Mesendoderm (in vitro differentiated cells): ENCODE data around the gene CD1B.

Source experiments
- DNase-seq: peaks from one replicate; pipeline ENCODE4 v3.0.0; 2013
- H2AK5ac ChIP-seq: 2 replicates; pipeline ENCODE4 v1.6.1; 2013; ENCODE audit warnings: low read length, inconsistent platforms
- H2BK120ac ChIP-seq: 2 replicates; pipeline ENCODE4 v1.6.1; 2013; ENCODE audit warnings: low read depth, mild to moderate bottlenecking, low read length, moderate library complexity, mixed read lengths
- H2BK15ac ChIP-seq: replicated peaks from 2 replicates; pipeline ENCODE4 v1.6.1; 2013; ENCODE audit warnings: low read depth, mild to moderate bottlenecking, moderate library complexity
- H2BK5ac ChIP-seq: 2 replicates; pipeline ENCODE4 v1.6.1; 2013; ENCODE audit warnings: low read length, inconsistent platforms
- H3K18ac ChIP-seq: 2 replicates; pipeline ENCODE4 v1.6.1; 2013; ENCODE audit warnings: mild to moderate bottlenecking, low read length, mixed read lengths
- H3K23ac ChIP-seq: one replicate; pipeline ENCODE4 v1.6.1; 2013; ENCODE audit warnings: low read length
- H3K27ac ChIP-seq: 2 replicates; pipeline ENCODE4 v1.5.1; 2013; ENCODE audit warnings: low read depth, mild to moderate bottlenecking, inconsistent platforms, low read length, moderate library complexity
- H3K27me3 ChIP-seq: 2 replicates; pipeline ENCODE4 v1.6.1; 2013; ENCODE audit warnings: low read length, control low read depth, mild to moderate bottlenecking, inconsistent platforms; ENCODE audit not compliant: insufficient read depth, poor library complexity
- H3K36me3 ChIP-seq: 2 replicates; pipeline ENCODE4 v1.6.1; 2013; ENCODE audit warnings: low read length, inconsistent platforms; ENCODE audit not compliant: control insufficient read depth, insufficient read depth
- H3K4ac ChIP-seq: one replicate; pipeline ENCODE4 v1.6.1; 2013; ENCODE audit warnings: low read depth, mild to moderate bottlenecking, low read length, moderate library complexity
- H3K4me1 ChIP-seq: 2 replicates; pipeline ENCODE4 v1.6.1; 2013; ENCODE audit warnings: low read depth, low read length, inconsistent platforms; ENCODE audit not compliant: control insufficient read depth
- H3K4me2 ChIP-seq: 2 replicates; pipeline ENCODE4 v1.6.1; 2013; ENCODE audit warnings: low read length
- H3K4me3 ChIP-seq: 2 replicates; pipeline ENCODE4 v1.5.1; 2013; ENCODE audit warnings: mild to moderate bottlenecking, low read length
- H3K56ac ChIP-seq: one replicate; pipeline ENCODE4 v1.6.1; 2013; ENCODE audit warnings: low read length
- H3K79me1 ChIP-seq: 2 replicates; pipeline ENCODE4 v1.6.1; 2013; ENCODE audit warnings: low read length, inconsistent platforms
- H3K79me2 ChIP-seq: 2 replicates; pipeline ENCODE4 v1.6.1; 2013; ENCODE audit warnings: mild to moderate bottlenecking, low read length; ENCODE audit not compliant: control insufficient read depth, insufficient read depth
- H3K9ac ChIP-seq: 2 replicates; pipeline ENCODE4 v1.6.1; 2013; ENCODE audit warnings: low read length, inconsistent platforms
- H4K5ac ChIP-seq: one replicate; pipeline ENCODE4 v1.6.1; 2013; ENCODE audit warnings: low read length
- H4K8ac ChIP-seq: one replicate; pipeline ENCODE4 v1.6.1; 2013; ENCODE audit warnings: low read depth, mild to moderate bottlenecking, control low read depth, low read length, moderate library complexity
- WGBS: extraction: QIAGEN DNeasy Blood & Tissue Kit; methylation state at CpG from one replicate; pipeline ENCODE4 v1.1.7; 2013; ENCODE audit warnings: low lambda C conversion rate, missing lambda C conversion rate; ENCODE audit not compliant: insufficient coverage; ENCODE audit errors: extremely low coverage; 5-methylcytosine and 5-hydroxymethylcytosine counted together

The CD1B gene

DNA sequence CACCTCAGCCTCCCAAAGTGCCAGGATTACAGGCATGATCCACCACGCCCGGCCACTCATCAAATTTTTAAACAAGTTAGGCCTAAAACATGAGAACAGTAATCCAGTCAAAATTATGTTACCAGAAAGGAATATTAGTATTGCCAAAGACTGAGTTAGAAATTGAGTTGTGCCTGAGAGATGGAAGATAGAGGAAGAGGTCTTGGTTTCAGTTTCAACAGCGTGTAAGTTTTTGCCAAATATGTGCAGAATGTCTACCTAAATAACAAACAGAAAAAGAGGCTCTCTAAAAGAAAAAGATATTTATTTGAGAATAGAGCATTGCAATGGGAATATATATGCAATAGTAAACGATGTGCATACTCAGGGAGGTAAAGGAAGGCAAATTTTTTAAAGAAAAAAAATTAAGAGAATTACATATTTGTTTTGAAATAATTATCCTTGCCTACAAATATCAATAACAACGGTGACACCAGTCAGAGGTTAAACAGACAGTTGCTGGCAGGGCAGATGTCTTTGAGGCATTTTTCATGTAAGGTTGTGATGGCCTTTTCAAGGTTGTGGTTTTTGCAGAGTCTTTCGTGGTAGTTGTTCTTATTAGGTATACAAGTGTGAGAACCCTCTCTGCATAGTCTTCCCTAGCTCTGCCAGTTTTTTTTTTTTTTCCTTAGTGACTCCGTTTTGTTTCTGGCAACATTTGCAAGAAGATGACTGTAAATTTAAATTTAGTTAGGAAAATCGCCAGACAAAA is 2.2 kb upstream of the CD1B start:
- WGBS = no CpG with 5 or more reads among the region's 8 CpGs
- Histone ChIP-seq H2BK120ac (no peak overlapping the region), H3K27me3 (no peaks in the 10 kb centered on the region)

DNA sequence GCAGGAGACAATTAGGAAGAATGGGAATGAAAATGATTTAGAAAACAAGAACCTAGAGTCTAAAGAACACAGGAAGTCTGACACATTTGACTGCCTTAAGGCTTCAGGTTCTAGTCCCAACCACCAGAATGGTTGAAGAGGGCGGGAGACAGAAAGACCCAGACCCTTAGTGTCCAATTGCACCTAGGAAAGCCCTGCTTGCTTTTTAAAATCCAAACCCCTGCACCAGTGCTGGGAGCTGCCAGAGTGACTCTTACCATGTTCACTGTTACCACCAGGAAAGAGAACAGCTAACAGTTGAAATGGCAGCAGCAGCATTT is 265 bp downstream of the CD1B start:
- no peak overlapping the region for H4K5ac ChIP-seq
- no peak overlapping the region for H3K56ac ChIP-seq
- no peak overlapping the region for H3K4me3 ChIP-seq
- no peak overlapping the region for H3K27ac ChIP-seq
- H3K79me2 ChIP-seq = no peaks in the 10 kb centered on the region
- no peak overlapping the region for H4K8ac ChIP-seq
- H3K4me2 ChIP-seq = no peak overlapping the region
- no peak overlapping the region for H2BK5ac ChIP-seq
- no peak overlapping the region for H2BK15ac ChIP-seq
- H3K27me3 ChIP-seq = no peaks in the 10 kb centered on the region
- H3K9ac ChIP-seq = no peak overlapping the region
- no peak overlapping the region for H3K23ac ChIP-seq
- DNase-seq = no peak
- no CpG with 5 or more reads among the region's 1 CpG for WGBS
- no peak overlapping the region for H2AK5ac ChIP-seq
- H2BK120ac ChIP-seq = no peak overlapping the region
- H3K79me1 ChIP-seq = no peaks in the 10 kb centered on the region
- H3K4me1 ChIP-seq = no peaks in the 10 kb centered on the region
- H3K18ac ChIP-seq = no peak overlapping the region
- no peaks in the 10 kb centered on the region for H3K36me3 ChIP-seq
- H3K4ac ChIP-seq = no peak overlapping the region

More for the DNA sequence above, 2.2 kb upstream of the CD1B start:
- DNase-seq = no peak
- H3K4me1 ChIP-seq = no peaks in the 10 kb centered on the region
- no peaks in the 10 kb centered on the region for H3K36me3 ChIP-seq
- no peak overlapping the region for H3K27ac ChIP-seq
- no peak overlapping the region for H3K4ac ChIP-seq
- no peak overlapping the region for H3K4me2 ChIP-seq
- H3K4me3 ChIP-seq = no peak overlapping the region
- H2AK5ac ChIP-seq = no peak overlapping the region
- no peak overlapping the region for H4K8ac ChIP-seq
- H2BK15ac ChIP-seq = no peak overlapping the region
- H3K56ac ChIP-seq = no peak overlapping the region
- H3K9ac ChIP-seq = no peak overlapping the region
- H2BK5ac ChIP-seq = no peak overlapping the region
- no peak overlapping the region for H4K5ac ChIP-seq
- H3K18ac ChIP-seq = no peak overlapping the region
- H3K23ac ChIP-seq = no peak overlapping the region
- H3K79me1 ChIP-seq = no peaks in the 10 kb centered on the region
- H3K79me2 ChIP-seq = no peaks in the 10 kb centered on the region

- no peaks in the 10 kb centered on the region for H3K79me2 ChIP-seq
- H3K79me1 ChIP-seq = no peaks in the 10 kb centered on the region
- H3K9ac ChIP-seq = no peak overlapping the region
Observed at GRCh38 chr1:158330391-158331105, 783 bp downstream of the CD1B start.

GRCh38 chr1:158329733-158330132 is 1.6 kb downstream of the CD1B start:
- H3K56ac ChIP-seq = no peak overlapping the region
- H3K9ac ChIP-seq = no peak overlapping the region
- no peak overlapping the region for H2BK120ac ChIP-seq
- no peaks in the 10 kb centered on the region for H3K27me3 ChIP-seq
- H3K4me2 ChIP-seq = no peak overlapping the region
- H3K23ac ChIP-seq = no peak overlapping the region
- H2AK5ac ChIP-seq = no peak overlapping the region
- H3K4me3 ChIP-seq = no peak overlapping the region
- H2BK15ac ChIP-seq = no peak overlapping the region
- WGBS = no CpG with 5 or more reads among the region's 3 CpGs
- H4K5ac ChIP-seq = no peak overlapping the region
- H3K4ac ChIP-seq = no peak overlapping the region
- no peaks in the 10 kb centered on the region for H3K79me1 ChIP-seq
- H3K4me1 ChIP-seq = no peaks in the 10 kb centered on the region
- H2BK5ac ChIP-seq = no peak overlapping the region
- no peak overlapping the region for H4K8ac ChIP-seq
- DNase-seq = peak; percentile 38
- H3K18ac ChIP-seq = no peak overlapping the region
- H3K36me3 ChIP-seq = no peaks in the 10 kb centered on the region
- no peaks in the 10 kb centered on the region for H3K79me2 ChIP-seq
- H3K27ac ChIP-seq = no peak overlapping the region

More at GRCh38 chr1:158330391-158331105, 783 bp downstream of the CD1B start:
- Histone ChIP-seq H3K4ac (no peak overlapping the region), H3K4me2 (no peak overlapping the region), H4K5ac (no peak overlapping the region), H3K27me3 (no peaks in the 10 kb centered on the region), H3K18ac (no peak overlapping the region), H3K56ac (no peak overlapping the region), H3K4me1 (no peaks in the 10 kb centered on the region), H2BK15ac (no peak overlapping the region), H3K23ac (no peak overlapping the region), H3K36me3 (no peaks in the 10 kb centered on the region), H3K27ac (no peak overlapping the region), H3K4me3 (no peak overlapping the region), H4K8ac (no peak overlapping the region), H2AK5ac (no peak overlapping the region), H2BK120ac (no peak overlapping the region), H2BK5ac (no peak overlapping the region)
- peak; percentile 1 for DNase-seq
- no CpG with 5 or more reads among the region's 11 CpGs for WGBS

DNA sequence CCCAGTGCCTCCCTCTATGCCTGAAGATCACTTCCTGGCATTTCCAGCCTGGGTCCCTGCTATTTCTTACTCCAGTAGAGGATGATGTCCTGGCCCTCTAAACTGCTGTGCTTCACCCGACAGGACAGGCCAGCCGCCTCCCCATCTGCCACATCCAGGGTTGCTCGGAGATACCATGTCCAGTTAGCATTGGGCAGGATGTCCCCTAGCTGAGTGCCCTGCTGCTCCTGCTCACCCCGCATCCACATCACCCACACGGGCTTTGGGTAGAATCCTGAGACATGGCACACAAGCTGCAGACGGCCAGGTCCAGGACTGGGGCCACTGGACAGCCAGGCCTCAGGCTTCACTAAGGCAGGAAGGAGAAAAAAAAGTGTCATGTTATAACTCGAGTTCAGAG is 2.0 kb downstream of the CD1B start:
- no peak overlapping the region for H3K4ac ChIP-seq
- no peak overlapping the region for H3K27ac ChIP-seq
- no peak overlapping the region for H2BK15ac ChIP-seq
- no peak overlapping the region for H2AK5ac ChIP-seq
- DNase-seq = no peak
- H3K79me2 ChIP-seq = no peaks in the 10 kb centered on the region
- no peak overlapping the region for H2BK5ac ChIP-seq
- H3K4me2 ChIP-seq = no peak overlapping the region
- WGBS = no CpG with 5 or more reads among the region's 7 CpGs
- no peak overlapping the region for H4K5ac ChIP-seq
- no peak overlapping the region for H3K18ac ChIP-seq
- H3K79me1 ChIP-seq = no peaks in the 10 kb centered on the region
- no peak overlapping the region for H2BK120ac ChIP-seq
- no peaks in the 10 kb centered on the region for H3K4me1 ChIP-seq
- no peak overlapping the region for H3K56ac ChIP-seq
- no peaks in the 10 kb centered on the region for H3K36me3 ChIP-seq
- H3K23ac ChIP-seq = no peak overlapping the region
- no peak overlapping the region for H3K4me3 ChIP-seq
- H3K27me3 ChIP-seq = no peaks in the 10 kb centered on the region
- no peak overlapping the region for H3K9ac ChIP-seq
- H4K8ac ChIP-seq = no peak overlapping the region
